ENCODE data around the gene CNTNAP2.

Gene CNTNAP2

GRCh38 chr7:147516391-147516790 lies 1399.8 kb downstream of the CNTNAP2 start:
- no peak for DNase-seq

GRCh38 chr7:147519062-147519461 lies 1402.5 kb downstream of the CNTNAP2 start:
- no peak for DNase-seq

- DNase-seq, result no peak
Observed at GRCh38 chr7:147523056-147523455, 1406.5 kb downstream of the CNTNAP2 start.

GRCh38 chr7:147524726-147525250 lies 1408.2 kb downstream of the CNTNAP2 start:
- no peak for DNase-seq

GRCh38 chr7:147525325-147525724 lies 1408.7 kb downstream of the CNTNAP2 start:
- DNase-seq, result no peak

GRCh38 chr7:147535701-147536111 lies 1419.1 kb downstream of the CNTNAP2 start:
- no peak for DNase-seq

GRCh38 chr7:147539685-147540084 lies 1423.1 kb downstream of the CNTNAP2 start:
- DNase-seq, result no peak

- DNase-seq, result no peak
Observed at GRCh38 chr7:147540743-147541142, 1424.1 kb downstream of the CNTNAP2 start.

- DNase-seq, result no peak
Observed at GRCh38 chr7:147541261-147541660, 1424.7 kb downstream of the CNTNAP2 start.

GRCh38 chr7:147547252-147547897 lies 1430.8 kb downstream of the CNTNAP2 start:
- DNase-seq, result no peak

GRCh38 chr7:147556317-147556716 lies 1439.7 kb downstream of the CNTNAP2 start:
- DNase-seq, result no peak

GRCh38 chr7:147563669-147564068 lies 1447.1 kb downstream of the CNTNAP2 start:
- DNase-seq, result no peak

- no peak for DNase-seq
Observed at GRCh38 chr7:147564786-147565476, 1448.3 kb downstream of the CNTNAP2 start.

GRCh38 chr7:147567043-147567442 lies 1450.4 kb downstream of the CNTNAP2 start:
- DNase-seq, result no peak

GRCh38 chr7:147569116-147569913 lies 1452.7 kb downstream of the CNTNAP2 start:
- no peak for DNase-seq

- no peak for DNase-seq
Observed at GRCh38 chr7:147570390-147570789, 1453.8 kb downstream of the CNTNAP2 start.

- DNase-seq, result no peak
Observed at GRCh38 chr7:147571436-147572185, 1455.0 kb downstream of the CNTNAP2 start.

GRCh38 chr7:147578196-147578595 lies 1461.6 kb downstream of the CNTNAP2 start:
- DNase-seq, result no peak

GRCh38 chr7:147579148-147579547 lies 1462.5 kb downstream of the CNTNAP2 start:
- DNase-seq, result no peak

- no peak for DNase-seq
Observed at GRCh38 chr7:147584771-147585193, 1468.2 kb downstream of the CNTNAP2 start.

GRCh38 chr7:147586110-147586509 lies 1469.5 kb downstream of the CNTNAP2 start:
- no peak for DNase-seq

- no peak for DNase-seq
Observed at GRCh38 chr7:147586526-147586925, 1469.9 kb downstream of the CNTNAP2 start.

Data from activated CD4-positive, CD25-positive, alpha-beta regulatory T cell (primary cell).